HCT116 (cell line): ENCODE results near the gene CSF2RB.

Experiments used
- EZH2phosphoT487 ChIP-seq: fragments of 200-600 bp; IDR thresholded peaks from 2 replicates; pipeline ENCODE4 v1.6.1; 2018; ENCODE audit warnings: antibody characterized with exemption, borderline replicate concordance
- JUND ChIP-seq: IDR thresholded peaks from 2 replicates; pipeline ENCODE4 v1.6.1; 2012
- TF ChIP-seq, protein P1 (sequence below), 3 experiments: fragments of 200-600 bp in 1 of 3; sonication (generic) in 1 of 3; IDR thresholded peaks in 2 of 3; conservative IDR thresholded peaks in 1 of 3; 2 replicates each; pipeline ENCODE4 v1.5.1; 2012 to 2017; ENCODE audit warnings: low read depth in 2 of 3, low read length in 2 of 3, antibody characterized with exemption in 1 of 3, borderline replicate concordance in 1 of 3, control low read depth in 1 of 3, mild to moderate bottlenecking in 1 of 3, mixed read lengths in 1 of 3, mixed run types in 1 of 3, moderate library complexity in 1 of 3; ENCODE audit not compliant: insufficient read depth in 1 of 3
- TF ChIP-seq, protein P2 (sequence below): IDR thresholded peaks from 2 replicates; pipeline ENCODE4 v1.6.1; 2012

DNA sequence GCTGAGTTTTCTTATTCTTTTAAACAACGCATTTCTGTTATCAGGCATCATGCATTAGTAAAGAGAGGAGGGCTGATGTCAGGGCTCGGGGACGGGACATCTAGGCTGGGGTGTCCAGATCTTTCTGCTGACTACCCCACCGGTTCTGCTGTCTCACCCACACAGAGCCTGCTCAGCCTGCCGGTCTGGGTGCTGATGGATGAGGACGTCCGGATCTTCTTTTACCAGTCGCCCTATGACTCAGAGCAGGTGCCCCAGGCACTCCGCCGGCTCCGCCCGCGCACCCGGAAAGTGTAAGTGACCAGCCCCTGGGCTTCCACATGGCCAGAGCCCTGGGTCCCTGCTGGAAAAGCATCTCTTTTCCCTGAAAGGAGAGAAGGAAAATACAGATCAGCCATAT lies 43.2 kb upstream of the CSF2RB start:
- TF ChIP-seq, protein P1, sequence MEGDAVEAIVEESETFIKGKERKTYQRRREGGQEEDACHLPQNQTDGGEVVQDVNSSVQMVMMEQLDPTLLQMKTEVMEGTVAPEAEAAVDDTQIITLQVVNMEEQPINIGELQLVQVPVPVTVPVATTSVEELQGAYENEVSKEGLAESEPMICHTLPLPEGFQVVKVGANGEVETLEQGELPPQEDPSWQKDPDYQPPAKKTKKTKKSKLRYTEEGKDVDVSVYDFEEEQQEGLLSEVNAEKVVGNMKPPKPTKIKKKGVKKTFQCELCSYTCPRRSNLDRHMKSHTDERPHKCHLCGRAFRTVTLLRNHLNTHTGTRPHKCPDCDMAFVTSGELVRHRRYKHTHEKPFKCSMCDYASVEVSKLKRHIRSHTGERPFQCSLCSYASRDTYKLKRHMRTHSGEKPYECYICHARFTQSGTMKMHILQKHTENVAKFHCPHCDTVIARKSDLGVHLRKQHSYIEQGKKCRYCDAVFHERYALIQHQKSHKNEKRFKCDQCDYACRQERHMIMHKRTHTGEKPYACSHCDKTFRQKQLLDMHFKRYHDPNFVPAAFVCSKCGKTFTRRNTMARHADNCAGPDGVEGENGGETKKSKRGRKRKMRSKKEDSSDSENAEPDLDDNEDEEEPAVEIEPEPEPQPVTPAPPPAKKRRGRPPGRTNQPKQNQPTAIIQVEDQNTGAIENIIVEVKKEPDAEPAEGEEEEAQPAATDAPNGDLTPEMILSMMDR (IDR thresholded peaks at IDR 0.05 in 2 of 3, conservative IDR thresholded peaks at IDR 0.05 in 1 of 3; ENCODE audit: borderline replicate concordance in 1 of 3, insufficient read depth in 1 of 3, low read depth in 2 of 3, low read length in 2 of 3): no peak
- TF ChIP-seq EZH2phosphoT487 (no peak), JUND (no peak; the same call in 1 of the 2 replicates)
- TF ChIP-seq, protein P2, sequence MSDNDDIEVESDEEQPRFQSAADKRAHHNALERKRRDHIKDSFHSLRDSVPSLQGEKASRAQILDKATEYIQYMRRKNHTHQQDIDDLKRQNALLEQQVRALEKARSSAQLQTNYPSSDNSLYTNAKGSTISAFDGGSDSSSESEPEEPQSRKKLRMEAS: peak; percentile 67
